GM12878 (cell line): ENCODE data around the gene POMT2.

Source experiments
- ATF7 ChIP-seq: fragments of 450-650 bp; IDR thresholded peaks from 2 replicates; pipeline ENCODE4 v1.6.1; 2016; ENCODE audit warnings: low read depth, mild to moderate bottlenecking
- CEBPZ ChIP-seq: fragments of 150-350 bp; IDR thresholded peaks from 2 replicates; pipeline ENCODE4 v1.6.1; 2016; ENCODE audit warnings: low read depth, low read length
- CREM ChIP-seq: IDR thresholded peaks from 2 replicates; pipeline ENCODE4 v1.6.1; 2014; ENCODE audit warnings: antibody characterized with exemption, low read depth
- CTCF ChIP-seq, 3 experiments: IDR thresholded peaks in 2 of 3; conservative IDR thresholded peaks in 1 of 3; 2 replicates each; pipeline ENCODE4 v1.5.1; 2011; ENCODE audit warnings: low read depth in 3 of 3, low read length in 3 of 3, mild to moderate bottlenecking in 3 of 3, control low read depth in 2 of 3, moderate library complexity in 2 of 3, inconsistent platforms in 1 of 3, mixed read lengths in 1 of 3; ENCODE audit not compliant: control insufficient read depth in 2 of 3, insufficient read depth in 1 of 3; ENCODE audit errors: extremely low read depth in 1 of 3
- EZH2 ChIP-seq: IDR thresholded peaks from 2 replicates; pipeline ENCODE4 v1.6.1; 2012; ENCODE audit warnings: low read depth, mild to moderate bottlenecking, control low read depth, inconsistent platforms, low read length, borderline replicate concordance; ENCODE audit not compliant: control insufficient read depth
- MAX ChIP-seq: IDR thresholded peaks from 2 replicates; pipeline ENCODE4 v1.6.1; 2012; ENCODE audit warnings: low read depth, low read length, improper control_type of control experiment
- POLR2A ChIP-seq: IDR thresholded peaks from 2 replicates; pipeline ENCODE4 v1.6.1; 2011; ENCODE audit warnings: low read depth, mild to moderate bottlenecking, low read length
- POLR2AphosphoS5 ChIP-seq: IDR thresholded peaks from 2 replicates; pipeline ENCODE4 v1.6.1; 2011; ENCODE audit warnings: mild to moderate bottlenecking, low read length, inconsistent platforms
- RBBP5 ChIP-seq: fragments of 200-600 bp; sonication (generic); conservative IDR thresholded peaks from 2 replicates; pipeline ENCODE4 v1.6.1; 2016
- SIN3A ChIP-seq: IDR thresholded peaks from 2 replicates; pipeline ENCODE4 v1.6.1; 2012; ENCODE audit warnings: low read depth, low read length, improper control_type of control experiment
- TBL1XR1 ChIP-seq: IDR thresholded peaks from 2 replicates; pipeline ENCODE4 v1.6.1; 2012; ENCODE audit warnings: low read depth, low read length, improper control_type of control experiment
- YBX1 ChIP-seq: fragments of 450-650 bp; IDR thresholded peaks from 2 replicates; pipeline ENCODE4 v1.6.1; 2016; ENCODE audit warnings: antibody characterized with exemption
- YY1 ChIP-seq: IDR thresholded peaks from 2 replicates; pipeline ENCODE4 v1.6.1; 2011; ENCODE audit warnings: low read depth, mild to moderate bottlenecking, low read length
- ZNF274 ChIP-seq: IDR thresholded peaks from one replicate; pipeline ENCODE4 v1.8.0; 2011; ENCODE audit not compliant: insufficient read length, insufficient read depth

GRCh38 chr14:77268989-77269600 is 51.6 kb downstream of the POMT2 start:
- TF ChIP-seq POLR2AphosphoS5 (no peak), SIN3A (no peak), POLR2A (no peak), ATF7 (no peak), YY1 (no peak), EZH2 (no peak), RBBP5 (no peak), CTCF (IDR thresholded peaks at IDR 0.05 in 2 of 3, conservative IDR thresholded peaks at IDR 0.05 in 1 of 3; ENCODE audit: control insufficient read depth in 2 of 3, extremely low read depth in 1 of 3, insufficient read depth in 1 of 3, low read depth in 3 of 3, low read length in 3 of 3) (no peak), CREM (no peak), TBL1XR1 (no peak), CEBPZ (no peak), ZNF274 (no peak), MAX (no peak), YBX1 (no peak)
